GM20431 (cell line): ENCODE measurements around the gene NFATC1.

Experiments used
- in situ Hi-C: fragments of 300-500 bp; cut with MseI, MboI; formaldehyde crosslinking; loops from one replicate; pipeline ENCODE4 v1.15.0; 2020; ENCODE audit warnings: low sequenced_read_pairs; ENCODE audit not compliant: unreplicated experiment

NFATC1 gene

GRCh38 chr18:79420033-79420745 lies 24.5 kb downstream of the NFATC1 start:
- in situ Hi-C loops = no loop called here

- in situ Hi-C loops = no loop called here
These were observed 25.6 kb downstream of the NFATC1 start for GRCh38 chr18:79421275-79421857.

GRCh38 chr18:79422022-79422782 lies 26.5 kb downstream of the NFATC1 start:
- in situ Hi-C loops = no loop called here

DNA sequence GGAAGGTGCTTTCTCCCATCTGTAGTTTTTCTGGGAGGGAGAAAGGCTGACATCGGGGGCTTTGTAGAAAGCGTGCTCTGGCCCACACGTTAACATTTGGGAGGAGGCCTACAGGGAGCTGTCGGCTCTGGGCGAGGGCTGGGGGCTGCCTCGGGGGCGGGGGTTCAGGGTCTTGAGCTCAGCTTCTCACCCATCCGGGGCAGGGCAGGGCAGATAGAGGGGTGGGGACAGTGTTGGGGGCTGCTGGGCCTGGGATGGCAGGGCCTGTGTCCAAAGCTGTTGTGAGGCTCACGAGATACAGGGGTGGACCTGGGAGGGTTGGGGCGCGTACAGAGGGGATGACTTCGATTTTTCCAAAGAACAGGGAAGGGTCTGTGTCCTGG lies 27.0 kb downstream of the NFATC1 start:
- in situ Hi-C loops = no loop called here

DNA sequence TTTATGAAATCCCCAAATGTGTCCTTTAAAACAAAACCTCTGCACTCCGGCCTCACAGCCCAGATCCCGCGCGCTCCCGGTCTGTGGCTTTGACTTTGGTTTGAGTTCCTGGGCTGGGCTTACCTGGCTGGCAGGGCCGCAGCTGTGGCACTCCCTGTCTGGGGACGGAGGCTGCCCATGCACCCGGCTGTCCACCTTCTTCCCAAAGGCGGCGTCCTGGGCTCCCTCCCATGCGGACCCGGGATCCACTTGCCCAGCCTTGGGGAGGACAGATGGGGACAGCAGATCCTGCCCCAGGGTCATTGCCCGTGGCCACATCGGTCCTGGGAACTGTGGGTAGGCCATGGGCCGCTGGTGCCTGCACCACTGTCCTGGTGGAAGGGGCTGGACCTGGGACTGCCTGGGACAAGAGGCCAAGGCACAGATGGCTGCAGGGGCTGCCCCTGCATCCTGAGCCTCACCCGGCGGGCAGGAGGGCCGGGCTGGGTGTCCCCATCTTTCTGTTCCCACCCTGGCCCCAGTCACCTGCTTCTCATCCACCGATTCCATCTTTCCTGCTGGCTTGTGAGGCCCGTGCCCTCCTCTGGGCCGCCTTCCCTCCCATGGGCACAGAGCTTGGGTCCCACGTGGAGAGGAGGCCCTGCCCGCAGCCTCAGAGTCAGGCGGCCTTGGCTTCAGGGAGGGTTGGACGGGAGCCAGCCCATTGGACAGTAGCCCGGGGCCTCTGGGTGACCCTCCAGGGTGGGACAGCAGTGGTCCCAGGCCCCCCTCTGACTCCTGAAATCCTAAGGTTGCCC lies 27.7 kb downstream of the NFATC1 start:
- in situ Hi-C loops = no loop called here

DNA sequence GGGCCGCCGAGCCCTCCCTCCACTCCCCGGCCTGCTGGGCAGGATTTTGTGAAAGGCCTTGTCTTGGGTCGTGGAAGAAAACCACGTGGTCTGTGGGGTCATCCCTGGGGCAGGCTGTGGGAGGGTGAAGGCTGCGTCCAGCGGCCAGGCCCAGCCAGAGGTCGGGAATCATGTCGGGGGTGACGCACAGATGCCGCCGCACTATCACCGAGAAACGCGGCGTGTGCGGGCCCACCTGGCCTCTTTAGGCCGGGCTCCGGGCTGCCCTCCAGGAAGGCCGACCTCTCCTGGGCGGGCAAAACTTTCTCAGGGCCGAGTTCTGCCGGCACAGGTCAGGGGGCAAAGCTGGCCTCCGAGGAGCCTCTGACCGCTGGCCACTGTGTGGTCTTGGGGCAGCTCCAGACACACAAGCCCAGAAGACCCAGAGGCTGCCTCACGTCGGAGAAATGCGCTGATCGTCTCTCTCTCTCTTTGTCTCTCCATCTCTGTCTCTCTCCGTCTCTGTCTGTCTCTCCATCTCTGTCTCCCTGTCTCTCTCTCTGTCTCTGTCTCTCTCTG lies 28.4 kb downstream of the NFATC1 start:
- in situ Hi-C loops = no loop called here

DNA sequence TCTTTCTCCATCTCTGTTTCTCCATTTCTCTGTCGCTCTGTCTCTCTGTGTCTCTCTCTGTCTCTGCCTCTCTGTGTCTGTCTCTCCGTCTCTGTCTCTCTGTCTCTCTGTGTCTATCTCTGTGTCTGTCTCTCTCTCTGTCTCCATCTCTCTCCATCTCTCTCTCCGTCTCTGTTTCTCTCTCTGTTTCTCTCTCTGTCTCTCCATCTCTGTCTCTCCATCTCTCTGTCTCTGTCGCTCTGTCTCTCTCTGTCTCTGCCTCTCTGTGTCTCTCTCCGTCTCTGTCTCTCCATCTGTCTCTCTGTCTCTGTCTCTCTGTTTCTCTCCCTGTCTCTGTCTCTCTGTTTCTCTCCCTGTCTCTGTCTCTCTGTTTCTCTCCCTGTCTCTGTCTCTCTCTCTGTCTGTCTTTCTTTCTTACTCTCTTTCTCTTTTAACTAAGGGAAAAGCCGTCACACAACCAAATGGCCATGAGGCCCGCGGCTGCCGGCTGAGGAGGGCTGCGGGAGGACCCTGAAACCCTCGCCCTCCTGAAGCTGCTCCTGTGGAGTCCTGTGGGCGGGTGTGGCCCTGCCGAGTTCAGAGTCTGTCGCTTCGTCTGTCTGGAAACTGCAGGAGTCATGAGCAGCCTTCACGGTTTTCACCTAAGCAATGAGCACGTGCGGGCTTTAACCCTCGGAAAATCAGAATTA lies 29.3 kb downstream of the NFATC1 start:
- in situ Hi-C loops = no loop called here

DNA sequence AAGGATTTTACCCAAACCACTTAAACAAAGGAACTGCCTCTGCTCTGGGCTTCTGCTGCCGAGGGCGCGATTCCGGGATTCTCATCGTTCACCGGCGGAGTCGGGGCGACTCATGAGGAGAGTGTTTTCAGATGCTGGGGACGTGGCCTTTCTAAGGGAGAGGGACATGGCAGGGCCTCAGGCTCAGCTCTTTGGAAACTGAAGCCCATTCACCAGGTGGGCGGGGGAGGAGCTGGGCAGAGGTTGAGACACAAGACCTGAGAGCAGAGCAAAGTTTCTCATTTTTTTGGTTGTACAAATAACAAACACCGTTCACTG lies 29.8 kb downstream of the NFATC1 start:
- in situ Hi-C loops = no loop called here

GRCh38 chr18:79426376-79427300 lies 30.9 kb downstream of the NFATC1 start:
- in situ Hi-C loops = no loop called here

- in situ Hi-C loops = no loop called here
These were observed 31.9 kb downstream of the NFATC1 start for GRCh38 chr18:79427368-79428225.

DNA sequence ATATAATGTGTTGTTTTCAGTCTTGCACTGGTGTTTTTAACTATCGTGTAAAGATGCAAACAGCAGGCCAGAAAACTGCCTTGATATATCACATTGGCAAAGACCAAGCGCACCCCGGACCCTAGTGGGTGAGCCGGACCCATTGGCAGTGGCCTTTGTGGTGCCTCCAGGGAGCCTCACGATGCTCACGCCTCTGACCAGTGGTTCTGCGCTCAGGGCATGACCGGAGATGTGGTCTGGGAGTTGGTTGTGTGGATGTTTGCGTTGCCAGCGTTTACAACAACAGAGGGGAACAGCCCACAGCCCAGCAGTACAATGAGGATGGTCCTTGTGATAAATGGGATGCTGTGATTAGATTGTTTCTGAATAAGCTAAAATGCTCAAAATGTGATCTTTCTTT lies 32.6 kb downstream of the NFATC1 start:
- in situ Hi-C loops = no loop called here

DNA sequence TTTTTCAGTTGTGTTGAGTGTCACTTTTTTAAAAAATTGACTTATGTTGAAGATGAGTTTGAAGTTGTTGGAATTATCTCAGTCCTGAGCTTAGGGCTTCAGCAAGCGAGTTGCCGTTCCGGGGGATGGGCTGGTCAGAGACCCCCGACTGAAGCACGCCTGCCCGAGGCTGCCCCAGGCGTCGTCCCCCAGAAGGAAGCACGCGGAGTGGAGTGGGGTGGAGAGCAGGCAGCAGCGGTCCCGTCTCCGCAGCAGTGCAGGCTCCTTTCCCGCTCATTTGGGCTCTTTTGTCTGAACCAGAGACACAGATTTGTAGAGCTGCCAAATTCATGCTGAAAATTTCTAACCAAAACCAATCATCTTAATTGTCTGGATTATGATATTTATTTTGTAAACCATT lies 33.7 kb downstream of the NFATC1 start:
- in situ Hi-C loops = no loop called here

DNA sequence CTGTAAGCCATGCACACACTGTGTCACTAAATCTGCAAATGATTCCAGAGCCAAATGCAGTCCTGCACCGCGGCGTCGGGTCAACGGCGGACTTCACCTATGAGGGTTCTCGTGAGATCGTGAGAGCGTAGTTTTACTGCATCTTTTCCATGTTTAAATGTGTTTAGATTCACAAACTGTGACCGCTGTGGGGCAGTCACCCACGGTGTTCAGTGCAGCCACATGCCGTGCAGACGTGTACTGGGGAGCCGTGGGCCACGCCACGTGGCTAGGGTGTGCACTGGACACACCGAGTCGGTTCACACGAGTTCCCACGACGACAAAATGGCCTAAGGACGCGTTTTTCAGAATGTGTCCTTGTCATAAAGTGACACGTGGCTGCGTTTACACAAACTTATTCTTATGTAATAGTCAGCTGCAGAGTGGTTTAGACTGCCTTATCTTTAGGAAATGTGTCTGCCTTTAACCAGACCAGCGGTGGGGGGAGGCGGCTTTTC lies 34.1 kb downstream of the NFATC1 start:
- in situ Hi-C loops = no loop called here

DNA sequence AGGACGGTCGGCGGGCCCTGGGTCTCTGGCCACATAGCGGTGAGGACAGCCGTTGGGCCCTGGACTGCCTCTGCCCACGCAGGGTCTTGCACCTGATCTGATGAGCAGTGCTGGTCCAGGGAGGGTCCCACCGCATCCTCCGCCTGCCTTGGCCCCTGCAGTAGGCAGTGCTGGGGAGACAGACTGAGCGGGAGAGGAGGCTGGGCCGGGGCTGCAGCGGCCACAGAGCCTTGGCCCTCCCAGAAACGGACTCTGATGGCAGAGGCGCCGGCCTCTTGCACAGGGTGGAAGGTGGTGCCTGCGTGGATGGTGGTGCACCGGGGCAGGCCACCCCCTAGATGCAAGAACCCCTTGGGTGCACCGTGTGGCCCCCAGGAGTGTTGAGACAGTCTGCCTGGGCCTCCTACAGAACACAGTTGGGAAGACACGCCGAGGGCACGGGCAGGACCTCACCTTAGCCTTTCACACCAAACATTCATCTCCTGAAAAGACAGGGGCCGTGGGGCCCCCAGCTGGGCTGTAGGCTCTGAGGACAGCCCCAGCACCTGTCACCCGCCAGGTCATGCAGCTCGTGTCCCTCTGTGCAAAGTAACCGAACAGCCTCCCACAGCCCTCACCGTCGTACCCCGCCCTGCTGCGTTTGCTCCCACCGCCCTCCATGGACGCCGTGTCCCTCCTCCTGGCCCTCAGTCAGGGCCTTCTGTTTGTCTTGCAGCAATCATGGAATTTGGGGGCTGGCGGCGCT lies 36.8 kb downstream of the NFATC1 start:
- in situ Hi-C loops = no loop called here

DNA sequence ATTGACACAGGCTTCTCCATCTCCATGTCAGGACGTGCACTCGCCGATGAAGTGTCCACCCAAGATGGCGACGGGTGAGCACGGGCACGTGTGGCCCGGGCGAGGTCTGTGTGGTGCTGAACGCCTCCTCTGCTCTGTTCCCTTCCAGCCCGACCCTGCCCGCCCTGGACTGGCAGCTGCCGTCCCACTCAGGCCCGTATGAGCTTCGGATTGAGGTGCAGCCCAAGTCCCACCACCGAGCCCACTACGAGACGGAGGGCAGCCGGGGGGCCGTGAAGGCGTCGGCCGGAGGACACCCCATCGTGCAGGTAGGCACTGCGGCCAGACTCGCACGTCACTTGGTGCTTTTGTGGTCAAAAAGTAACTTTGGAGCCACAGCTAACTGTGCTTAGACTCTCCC lies 37.7 kb downstream of the NFATC1 start:
- in situ Hi-C loops = no loop called here

DNA sequence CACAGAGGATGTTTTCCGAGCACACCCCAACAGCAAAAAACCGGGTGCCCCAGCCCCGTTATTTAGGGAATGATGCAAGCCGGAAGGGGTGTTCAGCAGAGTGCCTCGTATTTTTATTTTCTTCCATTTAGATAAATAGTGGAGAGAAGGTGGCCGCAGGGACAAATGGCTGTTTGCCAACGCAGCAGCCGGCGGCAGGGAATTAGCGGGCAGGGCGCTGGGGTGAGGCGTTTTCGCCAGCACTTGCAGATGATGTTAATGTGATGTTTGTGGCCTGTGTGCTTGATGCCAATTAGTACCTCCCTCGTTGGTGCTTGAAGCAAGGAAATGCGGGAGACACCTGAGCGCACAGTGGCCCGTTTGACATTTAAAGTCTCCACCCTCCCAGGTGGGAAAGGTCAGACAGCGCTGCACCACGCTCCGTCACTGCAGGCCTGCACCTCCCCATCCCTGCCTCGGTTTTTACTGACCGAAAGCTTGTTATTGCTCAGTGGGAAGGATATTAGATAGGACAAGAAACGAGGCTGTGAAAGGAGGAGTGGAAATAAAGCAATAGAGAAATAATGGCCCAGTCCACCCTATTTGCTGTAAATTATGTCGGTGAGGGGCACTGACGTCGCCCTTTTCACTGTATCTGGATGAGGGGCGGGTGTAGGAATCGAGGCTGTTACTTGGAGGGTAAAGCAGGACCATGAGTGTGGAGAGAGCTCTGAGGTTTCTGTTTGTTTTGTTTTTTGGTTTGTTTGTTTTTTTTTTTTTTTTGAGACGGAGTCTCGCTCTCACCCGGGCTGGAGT lies 39.1 kb downstream of the NFATC1 start:
- in situ Hi-C loops = no loop called here
